Fibroblast of lung (primary cell): ENCODE results near the gene HOXC12. TPM values are rescaled to one million over a fixed set of nuclear protein-coding genes. Genes with fewer than 3 reads are reported as not detected.

ENCODE experiments used
- DNase-seq, 2 donors: peaks; one replicate each; pipeline versions ENCODE4 v3.0.0 to v3.0.0-alpha.2; 2010; ENCODE audit warnings: low read depth in 2 of 2
- H2AFZ ChIP-seq: 2 replicates; pipeline ENCODE4 v1.5.1; 2012; ENCODE audit warnings: low read length, control low read depth, inconsistent platforms
- H3K27ac ChIP-seq: 2 replicates; pipeline ENCODE4 v1.5.1; 2011; ENCODE audit warnings: low read length, control low read depth; ENCODE audit not compliant: insufficient read depth
- H3K27me3 ChIP-seq: 2 replicates; pipeline ENCODE4 v1.5.1; 2011; ENCODE audit warnings: mild to moderate bottlenecking, low read length; ENCODE audit not compliant: control insufficient read depth, insufficient read depth
- H3K36me3 ChIP-seq: 2 replicates; pipeline ENCODE4 v1.5.1; 2011; ENCODE audit warnings: low read length; ENCODE audit not compliant: control insufficient read depth, insufficient read depth
- H3K4me1 ChIP-seq: 2 replicates; pipeline ENCODE4 v1.5.1; 2011; ENCODE audit warnings: low read length; ENCODE audit not compliant: control insufficient read depth, insufficient read depth; ENCODE audit errors: extremely low read depth
- H3K4me2 ChIP-seq: 2 replicates; pipeline ENCODE4 v1.5.1; 2011; ENCODE audit warnings: low read length, control low read depth; ENCODE audit not compliant: insufficient read depth; ENCODE audit errors: extremely low read depth
- H3K4me3 ChIP-seq, 4 experiments: fragments of 200-600 bp in 1 of 4; sonication (generic) in 1 of 4; replicated peaks in 1 of 4; 2 replicates each; pipeline ENCODE4 v1.5.1; 2011 to 2016; ENCODE audit warnings: low read length in 4 of 4, low read depth in 3 of 4, mild to moderate bottlenecking in 3 of 4, control low read depth in 2 of 4, inconsistent platforms in 1 of 4, mixed read lengths in 1 of 4; ENCODE audit not compliant: insufficient read depth in 1 of 4; ENCODE audit errors: control extremely low read depth in 1 of 4
- H3K79me2 ChIP-seq: 2 replicates; pipeline ENCODE4 v1.5.1; 2012; ENCODE audit warnings: mild to moderate bottlenecking, low read length, inconsistent platforms; ENCODE audit not compliant: control insufficient read depth, insufficient read depth
- H3K9ac ChIP-seq: 2 replicates; pipeline ENCODE4 v1.5.1; 2011; ENCODE audit warnings: mild to moderate bottlenecking, low read length, control low read depth; ENCODE audit not compliant: insufficient read depth
- H3K9me3 ChIP-seq: 2 replicates; pipeline ENCODE4 v1.5.1; 2012; ENCODE audit warnings: low read depth, low read length; ENCODE audit not compliant: control insufficient read depth, insufficient read depth
- H4K20me1 ChIP-seq: 2 replicates; pipeline ENCODE4 v1.5.1; 2011; ENCODE audit warnings: low read length; ENCODE audit not compliant: control insufficient read depth, insufficient read depth; ENCODE audit errors: extremely low read depth
- CTCF ChIP-seq, 2 donors: IDR thresholded peaks in 1 of 2; conservative IDR thresholded peaks in 1 of 2; 1 replicate in 1 of 2; 2 replicates in 1 of 2; pipeline ENCODE4 v1.5.1; 2011 to 2012; ENCODE audit warnings: low read length in 2 of 2, control low read depth in 1 of 2, inconsistent platforms in 1 of 2, low read depth in 1 of 2, mild to moderate bottlenecking in 1 of 2
- EZH2 ChIP-seq: IDR thresholded peaks from 2 replicates; pipeline ENCODE4 v1.5.1; 2012; ENCODE audit warnings: low read length, control low read depth, mild to moderate bottlenecking; ENCODE audit errors: missing control alignments
- polyA plus RNA-seq, 2 donors: library from polyadenylated mRNA; depleted of rRNA in 1 of 2; stranded (reverse) in 1 of 2; unstranded in 1 of 2; fragments of >200 nt; gene quantifications; 2 replicates each; pipeline ENCODE4 v1.2.1, GENCODE V29; 2011 to 2012; ENCODE audit warnings: missing spikeins in 1 of 2
- total RNA-seq: library from RNA; depleted of rRNA; stranded (reverse); fragments of >200 nt; gene quantifications from 2 replicates; pipeline ENCODE4 v1.2.1, GENCODE V29; 2014

Gene HOXC12
- total and polyA plus RNA-seq, 2 donors (not counting 1 experiment from before 2014, with no cell fraction given), result not detected

DNA sequence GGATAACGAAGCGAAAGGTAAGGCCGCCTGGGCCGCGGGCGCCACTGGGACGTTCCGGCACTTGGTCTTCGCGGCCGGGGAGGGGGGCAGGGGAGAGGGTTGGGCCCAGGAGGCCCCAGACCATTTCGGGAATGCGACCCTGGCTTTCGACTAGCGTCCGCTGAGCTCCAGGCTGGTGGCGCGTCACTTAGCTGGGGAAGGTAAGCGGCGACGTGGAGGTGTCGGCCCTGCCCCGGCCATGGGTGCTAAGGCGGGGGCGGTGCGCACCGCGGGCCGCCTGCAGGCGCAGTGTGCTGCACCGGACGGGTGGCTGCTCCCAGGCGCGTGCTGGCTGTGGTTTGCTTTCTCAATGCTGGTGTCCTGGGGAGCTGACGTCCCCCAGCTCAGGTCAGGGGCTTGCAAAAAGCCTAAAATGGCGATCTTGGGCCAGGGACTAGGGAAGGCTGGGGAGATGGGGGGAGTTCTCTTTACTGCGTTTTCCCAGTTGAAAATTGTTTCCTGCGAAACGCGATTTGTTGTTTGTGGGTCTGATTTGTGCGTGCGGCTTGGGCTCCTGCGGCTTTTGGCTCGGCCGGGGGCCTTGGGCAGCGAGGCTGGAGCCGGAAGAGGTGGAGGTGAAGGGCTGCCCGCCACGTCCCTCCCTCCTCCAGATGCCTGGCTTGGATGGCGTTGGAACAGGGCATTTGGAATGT lies 31.4 kb downstream of the HOXC12 start:
- Histone ChIP-seq H3K27me3 (peaks cover 88% of the 10 kb centered on the region), H3K4me3 (no peak overlapping the region), H3K9me3 (no peaks in the 10 kb centered on the region), H4K20me1 (no peaks in the 10 kb centered on the region), H3K27ac (no peak overlapping the region), H3K9ac (no peak overlapping the region), H2AFZ (no peak overlapping the region), H3K4me1 (no peaks in the 10 kb centered on the region), H3K4me2 (no peak overlapping the region), H3K36me3 (no peaks in the 10 kb centered on the region), H3K79me2 (no peaks in the 10 kb centered on the region)
- DNase-seq, result no peak
- no peak for TF ChIP-seq CTCF (conservative IDR thresholded peaks at IDR 0.05 in 1 of 2, IDR thresholded peaks at IDR 0.05 in 1 of 2; ENCODE audit: low read depth in 1 of 2, low read length in 2 of 2)
- TF ChIP-seq EZH2, result peak; percentile 85

GRCh38 chr12:53986686-53987483 lies 32.2 kb downstream of the HOXC12 start:
- Histone ChIP-seq H3K9ac (no peak overlapping the region), H4K20me1 (no peaks in the 10 kb centered on the region), H3K27ac (no peak overlapping the region), H3K79me2 (no peaks in the 10 kb centered on the region), H3K4me2 (no peak overlapping the region), H3K4me1 (no peaks in the 10 kb centered on the region), H3K9me3 (no peaks in the 10 kb centered on the region), H3K36me3 (no peaks in the 10 kb centered on the region), H3K4me3 (no peak overlapping the region), H3K27me3 (peaks cover 89% of the 10 kb centered on the region), H2AFZ (no peak overlapping the region)
- TF ChIP-seq CTCF (conservative IDR thresholded peaks at IDR 0.05 in 1 of 2, IDR thresholded peaks at IDR 0.05 in 1 of 2; ENCODE audit: low read depth in 1 of 2, low read length in 2 of 2) (no peak), EZH2 (peak; percentile 86)
- no peak for DNase-seq

GRCh38 chr12:53987787-53988230 lies 33.1 kb downstream of the HOXC12 start:
- no peak overlapping the region for H3K4me3 ChIP-seq
- TF ChIP-seq CTCF (conservative IDR thresholded peaks at IDR 0.05 in 1 of 2, IDR thresholded peaks at IDR 0.05 in 1 of 2; ENCODE audit: low read depth in 1 of 2, low read length in 2 of 2) (no peak), EZH2 (no peak)
- H3K27ac ChIP-seq, result no peak overlapping the region
- H3K36me3 ChIP-seq, result no peaks in the 10 kb centered on the region
- no peak overlapping the region for H3K9ac ChIP-seq
- no peaks in the 10 kb centered on the region for H3K79me2 ChIP-seq
- no peak overlapping the region for H2AFZ ChIP-seq
- no peak overlapping the region for H3K4me2 ChIP-seq
- no peaks in the 10 kb centered on the region for H3K9me3 ChIP-seq
- DNase-seq, result no peak
- H3K4me1 ChIP-seq, result no peaks in the 10 kb centered on the region
- H4K20me1 ChIP-seq, result no peaks in the 10 kb centered on the region
- peaks cover 88% of the 10 kb centered on the region for H3K27me3 ChIP-seq
